Hindlimb muscle (tissue), 1 donor: Measurements from ENCODE around the gene TLE4. TPM values are rescaled to one million over a fixed set of nuclear protein-coding genes. Genes with fewer than 3 reads are reported as not detected.
"Not testable (repeated sequence)": the region's sequence is repeated elsewhere in the genome, so short reads cannot be mapped to it uniquely, and the experiment has no call there.

Experiments used
- DNase-seq: peaks from one replicate; pipeline ENCODE4 v3.0.0-alpha.2; 2013
- polyA plus RNA-seq: library from polyadenylated mRNA; unstranded; fragments of 120-200 nt; gene quantifications from one replicate; pipeline ENCODE4 v1.2.1, GENCODE V29; 2013; ENCODE audit not compliant: insufficient read length

Gene TLE4
- polyA plus RNA-seq = 19.2 TPM

GRCh38 chr9:79571309-79572031, at the start of gene TLE4:
Gene TLE4 (plus strand): TSS chr9:79571965. CDS start chr9:79572791, 826 bp downstream.
- peak; percentile 100 for DNase-seq

- DNase-seq = no peak
These were observed 49.0 kb upstream of the TLE4 start for GRCh38 chr9:79522793-79523192.

- DNase-seq = no peak
These were observed 47.5 kb upstream of the TLE4 start for GRCh38 chr9:79524266-79524665.

- no peak for DNase-seq
These were observed 45.6 kb upstream of the TLE4 start for GRCh38 chr9:79526149-79526672.

- no peak for DNase-seq
These were observed 36.2 kb upstream of the TLE4 start for GRCh38 chr9:79535534-79535933.

GRCh38 chr9:79537838-79538237, 33.9 kb upstream of the TLE4 start:
- no peak for DNase-seq

- DNase-seq = no peak
These were observed 28.8 kb upstream of the TLE4 start for GRCh38 chr9:79542735-79543620.

- DNase-seq = not testable (repeated sequence)
These were observed 27.4 kb upstream of the TLE4 start for GRCh38 chr9:79544375-79544774.

- no peak for DNase-seq
These were observed 20.2 kb upstream of the TLE4 start for GRCh38 chr9:79551586-79551985.

GRCh38 chr9:79551994-79552393, 19.8 kb upstream of the TLE4 start:
- DNase-seq = no peak

GRCh38 chr9:79555474-79556089, 16.2 kb upstream of the TLE4 start:
- DNase-seq = no peak

GRCh38 chr9:79559495-79560181, 12.1 kb upstream of the TLE4 start:
- DNase-seq = no peak

GRCh38 chr9:79562749-79563386, 8.9 kb upstream of the TLE4 start:
- no peak for DNase-seq

GRCh38 chr9:79564105-79564504, 7.7 kb upstream of the TLE4 start:
- DNase-seq = no peak

GRCh38 chr9:79565245-79565644, 6.5 kb upstream of the TLE4 start:
- no peak for DNase-seq

GRCh38 chr9:79567671-79568098, 4.1 kb upstream of the TLE4 start:
- no peak for DNase-seq

- DNase-seq = no peak
These were observed 3.2 kb upstream of the TLE4 start for GRCh38 chr9:79568337-79569101.

- DNase-seq = no peak
These were observed 1.8 kb upstream of the TLE4 start for GRCh38 chr9:79569814-79570447.

GRCh38 chr9:79570448-79571308, 1.1 kb upstream of the TLE4 start:
- DNase-seq = peak; percentile 66
